Gastroesophageal sphincter (tissue), 4 donors: ENCODE measurements around the gene GMEB1. TPM values are rescaled to one million over a fixed set of nuclear protein-coding genes. Genes with fewer than 3 reads are reported as not detected.
"Not testable (repeated sequence)": the region's sequence is repeated elsewhere in the genome, so short reads cannot be mapped to it uniquely, and the experiment has no call there.

Source experiments
- ATAC-seq: fragments of 150-250 bp; one replicate; pipeline ENCODE4 v1.9.1; 2016; ENCODE audit warnings: mild to moderate bottlenecking, moderate library complexity
- H3K27ac ChIP-seq, 4 donors: fragments of 200-600 bp; sonication (generic) in 3 of 4; 1 replicate in 3 of 4; 2 replicates in 1 of 4; pipeline ENCODE4 v1.5.1; 2016 to 2019
- H3K27me3 ChIP-seq: fragments of 200-600 bp; sonication (generic); one replicate; pipeline ENCODE4 v1.5.1; 2019
- H3K36me3 ChIP-seq, 2 donors: fragments of 200-600 bp; sonication (generic); one replicate each; pipeline ENCODE4 v1.5.1; 2019; ENCODE audit warnings: control low read depth in 1 of 2
- H3K4me1 ChIP-seq, 3 donors: fragments of 200-600 bp; sonication (generic); 1 replicate in 2 of 3; 2 replicates in 1 of 3; pipeline ENCODE4 v1.5.1; 2016 to 2019; ENCODE audit warnings: control low read depth in 2 of 3
- H3K4me3 ChIP-seq, 2 donors: fragments of 200-600 bp; sonication (generic); one replicate each; pipeline ENCODE4 v1.5.1; 2019; ENCODE audit warnings: mild to moderate bottlenecking in 1 of 2, moderate library complexity in 1 of 2
- H3K9me3 ChIP-seq, 3 donors: fragments of 200-600 bp; sonication (generic); one replicate each; pipeline ENCODE4 v1.5.1; 2017 to 2019; ENCODE audit warnings: control low read depth in 2 of 3
- EP300 ChIP-seq: sonication (generic); formaldehyde crosslinking; IDR thresholded peaks from one replicate; pipeline ENCODE4 v1.6.1; 2017; ENCODE audit warnings: antibody characterized with exemption, mild to moderate bottlenecking
- POLR2A ChIP-seq, 2 donors: fragments of 450-650 bp; IDR thresholded peaks; one replicate each; pipeline ENCODE4 v1.6.1; 2017; ENCODE audit warnings: antibody characterized with exemption in 2 of 2, mild to moderate bottlenecking in 2 of 2, moderate library complexity in 1 of 2
- POLR2AphosphoS5 ChIP-seq: sonication (generic); formaldehyde crosslinking; IDR thresholded peaks from one replicate; pipeline ENCODE4 v1.6.1; 2017; ENCODE audit warnings: antibody characterized with exemption
- WGBS, 2 donors: methylation state at CpG; one replicate each; pipeline ENCODE4 v1.1.5; 2018; ENCODE audit warnings: low coverage in 1 of 2; 5-methylcytosine and 5-hydroxymethylcytosine counted together
- total RNA-seq, 4 donors: library from RNA; depleted of rRNA; stranded (reverse); fragments of >200 nt; gene quantifications; one replicate each; pipeline ENCODE4 v1.1.0, GENCODE V29; 2016
- TF ChIP-seq, protein P1 (sequence below), 4 experiments: fragments of 200-600 bp in 2 of 4; fragments of 450-650 bp in 2 of 4; sonication (generic) in 1 of 4; IDR thresholded peaks; one replicate each; pipeline ENCODE4 v1.5.1; 2017 to 2019; ENCODE audit warnings: antibody characterized with exemption in 4 of 4, mild to moderate bottlenecking in 2 of 4, moderate library complexity in 2 of 4

The GMEB1 gene
- total RNA-seq, 4 donors from 2014 or later, result 6.0 to 14.3 (median 10.0) TPM

DNA sequence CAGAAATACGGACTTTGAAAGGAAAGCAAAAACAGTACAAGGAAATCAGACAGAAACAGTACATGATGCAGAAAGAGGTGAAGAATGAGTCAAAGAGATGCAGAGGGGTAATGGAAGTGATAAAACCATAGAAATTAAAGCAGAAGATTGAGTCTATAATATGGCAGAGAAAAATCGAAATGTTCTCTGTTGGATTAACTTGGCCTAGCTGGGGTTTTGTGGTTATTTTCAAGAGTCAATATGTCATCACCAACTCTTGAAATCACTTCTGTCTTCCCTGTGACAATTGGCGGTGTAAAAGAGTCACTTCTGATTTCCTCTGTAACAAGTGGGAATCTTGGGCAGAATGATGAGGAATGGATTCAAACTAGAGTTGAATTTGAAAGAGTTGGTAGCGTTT lies 75.6 kb downstream of the GMEB1 start:
- TF ChIP-seq EP300, result no peak
- no peak for TF ChIP-seq POLR2AphosphoS5
- TF ChIP-seq, protein P1, sequence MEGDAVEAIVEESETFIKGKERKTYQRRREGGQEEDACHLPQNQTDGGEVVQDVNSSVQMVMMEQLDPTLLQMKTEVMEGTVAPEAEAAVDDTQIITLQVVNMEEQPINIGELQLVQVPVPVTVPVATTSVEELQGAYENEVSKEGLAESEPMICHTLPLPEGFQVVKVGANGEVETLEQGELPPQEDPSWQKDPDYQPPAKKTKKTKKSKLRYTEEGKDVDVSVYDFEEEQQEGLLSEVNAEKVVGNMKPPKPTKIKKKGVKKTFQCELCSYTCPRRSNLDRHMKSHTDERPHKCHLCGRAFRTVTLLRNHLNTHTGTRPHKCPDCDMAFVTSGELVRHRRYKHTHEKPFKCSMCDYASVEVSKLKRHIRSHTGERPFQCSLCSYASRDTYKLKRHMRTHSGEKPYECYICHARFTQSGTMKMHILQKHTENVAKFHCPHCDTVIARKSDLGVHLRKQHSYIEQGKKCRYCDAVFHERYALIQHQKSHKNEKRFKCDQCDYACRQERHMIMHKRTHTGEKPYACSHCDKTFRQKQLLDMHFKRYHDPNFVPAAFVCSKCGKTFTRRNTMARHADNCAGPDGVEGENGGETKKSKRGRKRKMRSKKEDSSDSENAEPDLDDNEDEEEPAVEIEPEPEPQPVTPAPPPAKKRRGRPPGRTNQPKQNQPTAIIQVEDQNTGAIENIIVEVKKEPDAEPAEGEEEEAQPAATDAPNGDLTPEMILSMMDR (IDR thresholded peaks at IDR 0.05), result no peak
- no peak for TF ChIP-seq POLR2A (IDR thresholded peaks at IDR 0.05)
- 75 to 76% methylated on average over 4 of the region's 4 CpGs for WGBS, 2 donors
- Histone ChIP-seq H3K36me3 (peaks cover 0 to 83% of the 10 kb centered on the region in 2 donors), H3K9me3 (no peaks in the 10 kb centered on the region), H3K27ac (no peak overlapping the region), H3K4me1 (peaks cover 0 to 99% (median 31%) of the 10 kb centered on the region in 3 donors), H3K4me3 (no peak overlapping the region), H3K27me3 (no peaks in the 10 kb centered on the region)
- no peak for ATAC-seq

DNA sequence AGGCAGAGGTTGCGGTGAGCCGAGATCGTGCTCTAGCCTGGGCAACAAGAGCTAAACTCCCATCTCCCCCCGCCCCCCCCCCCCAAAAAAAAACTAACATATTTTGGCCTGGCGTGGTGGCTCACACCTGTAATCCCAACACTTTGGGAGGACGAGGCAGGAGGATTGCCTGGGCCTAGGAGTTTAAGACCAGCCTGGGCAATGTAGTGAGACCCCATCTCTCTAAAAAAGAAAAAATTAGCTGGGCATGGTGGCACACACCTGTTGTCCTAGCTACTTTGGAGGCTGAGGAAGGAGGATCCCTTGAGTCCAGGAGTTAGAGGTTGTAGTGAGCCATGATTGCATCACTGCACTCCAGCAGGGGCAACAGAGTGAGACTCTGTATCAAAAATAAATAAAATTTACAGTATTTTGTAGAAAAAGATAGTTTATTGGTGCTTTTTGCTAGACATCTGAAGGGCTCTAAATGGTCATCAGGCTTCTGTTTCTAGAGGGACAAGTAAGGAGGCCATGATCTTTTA lies 77.1 kb downstream of the GMEB1 start:
- no peaks in the 10 kb centered on the region for H3K9me3 ChIP-seq
- peaks cover 0 to 69% of the 10 kb centered on the region in 2 donors for H3K36me3 ChIP-seq
- no peak for ATAC-seq
- no peak overlapping the region for H3K27ac ChIP-seq
- no peaks in the 10 kb centered on the region for H3K27me3 ChIP-seq
- H3K4me1 ChIP-seq, result peaks cover 0 to 99% (median 20%) of the 10 kb centered on the region in 3 donors
- H3K4me3 ChIP-seq, result no peak overlapping the region
- 90 to 97% methylated on average over 3 to 6 of the region's 6 CpGs for WGBS, 2 donors
- TF ChIP-seq, protein P1 (IDR thresholded peaks at IDR 0.05), result no peak
- TF ChIP-seq POLR2A (IDR thresholded peaks at IDR 0.05), result no peak

DNA sequence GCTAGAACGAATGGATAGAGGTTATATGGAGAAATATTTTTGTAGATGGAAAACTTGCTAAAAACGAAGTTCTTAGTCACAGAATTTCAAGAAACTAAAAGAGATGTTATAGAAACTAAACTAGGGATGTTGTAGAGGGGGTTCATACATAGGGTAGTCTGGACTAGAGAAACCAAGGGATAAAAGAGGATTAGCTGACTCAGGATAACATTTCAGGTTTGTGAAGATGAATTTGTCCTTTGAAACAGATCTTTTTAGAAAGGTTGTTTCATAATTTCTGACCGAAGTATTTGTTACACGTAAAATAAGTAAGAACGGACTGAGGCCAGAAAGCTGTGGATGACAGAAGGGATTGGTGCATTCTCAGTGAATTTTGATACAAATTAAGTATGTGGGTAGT lies 81.7 kb downstream of the GMEB1 start:
- Histone ChIP-seq H3K4me3 (no peak overlapping the region), H3K27me3 (no peaks in the 10 kb centered on the region), H3K9me3 (no peaks in the 10 kb centered on the region), H3K4me1 (peaks cover 8 to 100% (median 33%) of the 10 kb centered on the region in 3 donors), H3K36me3 (peaks cover 0 to 23% of the 10 kb centered on the region in 2 donors), H3K27ac (no peak overlapping the region)
- ATAC-seq, result no peak
- TF ChIP-seq POLR2AphosphoS5, result no peak
- TF ChIP-seq POLR2A (IDR thresholded peaks at IDR 0.05), result no peak
- TF ChIP-seq, protein P1 (IDR thresholded peaks at IDR 0.05), result no peak
- TF ChIP-seq EP300, result no peak
- WGBS, 2 donors, result 73 to 80% methylated on average over 5 of the region's 5 CpGs

DNA sequence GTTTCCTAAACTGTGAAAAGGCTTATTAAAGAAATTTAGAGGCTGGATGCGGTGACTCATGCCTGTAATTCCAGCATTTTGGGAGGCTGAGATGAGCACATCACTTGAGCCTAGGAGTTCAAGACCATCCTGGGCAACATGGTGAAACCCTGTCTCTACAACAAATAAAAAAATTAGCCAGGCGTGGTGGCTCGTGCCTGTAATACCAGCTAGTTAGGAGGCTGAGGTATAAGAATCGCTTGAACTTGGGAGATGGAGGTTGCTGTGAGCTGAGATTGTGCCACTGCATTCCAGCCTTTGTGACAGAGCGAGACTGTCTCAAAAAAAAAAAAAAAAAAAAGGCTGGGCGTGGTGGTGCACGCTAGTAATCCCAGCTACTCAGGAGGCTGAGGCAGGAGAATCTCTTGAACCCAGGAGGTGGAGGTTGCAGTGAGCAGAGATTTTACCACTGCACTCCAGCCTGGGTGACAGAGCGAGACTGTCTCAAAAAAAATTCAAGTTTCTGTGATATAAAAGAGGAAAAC lies 82.2 kb downstream of the GMEB1 start:
- not testable (repeated sequence) for ATAC-seq, H3K9me3 ChIP-seq, H3K4me3 ChIP-seq, H3K27ac ChIP-seq, H3K27me3 ChIP-seq
- Histone ChIP-seq H3K4me1 (peaks cover 8 to 100% (median 34%) of the 10 kb centered on the region in 3 donors), H3K36me3 (peaks cover 0 to 18% of the 10 kb centered on the region in 2 donors)
- WGBS, 2 donors, result 90 to 95% methylated on average over 4 to 6 of the region's 8 CpGs

DNA sequence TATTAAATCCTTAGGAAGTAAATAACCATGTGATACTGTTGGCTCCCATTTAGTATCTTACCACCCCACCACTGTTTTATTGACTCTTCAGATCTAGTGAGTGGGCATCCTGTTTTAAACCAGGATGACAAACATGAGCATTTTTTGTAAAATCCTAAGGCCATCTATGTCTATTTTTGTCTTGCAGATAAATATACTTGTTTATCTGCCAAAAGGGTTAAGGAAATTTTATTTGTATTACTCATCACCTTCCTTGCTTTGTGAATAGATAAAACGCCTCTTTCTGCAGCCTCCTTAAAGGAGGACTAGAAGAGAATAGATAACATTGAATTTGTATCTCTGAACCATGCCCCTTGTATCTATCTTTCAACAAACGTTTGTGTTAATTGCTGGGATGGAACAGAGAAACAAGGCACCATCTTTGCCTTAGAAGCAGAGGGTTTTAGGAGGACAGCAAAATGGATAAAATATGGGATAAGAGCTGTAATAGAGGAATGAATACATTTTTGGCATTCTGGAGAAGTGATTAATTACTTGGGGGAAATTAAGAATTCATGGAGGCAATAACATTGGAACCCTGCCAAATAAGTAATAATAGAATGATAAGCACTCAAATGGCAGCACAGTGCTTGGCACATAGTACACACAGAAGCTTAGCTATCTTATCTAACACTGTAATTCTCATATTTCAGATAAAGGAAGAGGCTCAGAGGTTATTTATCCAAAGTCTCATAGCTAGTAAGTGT lies 82.9 kb downstream of the GMEB1 start:
- 7 to 13% methylated on average over 1 to 2 of the region's 2 CpGs for WGBS, 2 donors
- no peak for ATAC-seq
- peaks cover 0 to 11% of the 10 kb centered on the region in 2 donors for H3K36me3 ChIP-seq
- no peak overlapping the region for H3K4me3 ChIP-seq
- H3K9me3 ChIP-seq, result no peaks in the 10 kb centered on the region
- TF ChIP-seq POLR2A (IDR thresholded peaks at IDR 0.05), result no peak
- no peak for TF ChIP-seq EP300
- no peak for TF ChIP-seq POLR2AphosphoS5
- TF ChIP-seq, protein P1 (IDR thresholded peaks at IDR 0.05), result no peak
- H3K4me1 ChIP-seq, result peaks cover 10 to 100% (median 39%) of the 10 kb centered on the region in 3 donors
- no peaks in the 10 kb centered on the region for H3K27me3 ChIP-seq
- H3K27ac ChIP-seq, result no peak overlapping the region
